Prostate gland (tissue), 2 donors: Measurements from ENCODE around the gene YIPF5.

Experiments used
- CTCF ChIP-seq, 4 experiments: fragments of 200-600 bp in 2 of 4; fragments of 450-650 bp in 2 of 4; sonication (generic) in 2 of 4; IDR thresholded peaks; 1 replicate in 3 of 4; 2 replicates in 1 of 4; pipeline ENCODE4 v1.5.1; 2016 to 2019; ENCODE audit warnings: antibody characterized with exemption in 4 of 4, mild to moderate bottlenecking in 2 of 4, moderate library complexity in 2 of 4
- POLR2A ChIP-seq: fragments of 450-650 bp; IDR thresholded peaks from one replicate; pipeline ENCODE4 v1.6.1; 2016; ENCODE audit warnings: antibody characterized with exemption, mild to moderate bottlenecking
- POLR2AphosphoS5 ChIP-seq: sonication (generic); formaldehyde crosslinking; IDR thresholded peaks from one replicate; pipeline ENCODE4 v1.6.1; 2017; ENCODE audit warnings: antibody characterized with exemption

- TF ChIP-seq POLR2AphosphoS5 = no peak
- TF ChIP-seq POLR2A = no peak
- no peak for TF ChIP-seq CTCF (IDR thresholded peaks at IDR 0.05)
Measured at GRCh38 chr5:144192661-144193060, 22.2 kb upstream of the YIPF5 start.
